ENCODE measurements around the gene GALNT17.
"Not testable (repeated sequence)": the region's sequence is repeated elsewhere in the genome, so short reads cannot be mapped to it uniquely, and the experiment has no call there.

Gene GALNT17

DNA sequence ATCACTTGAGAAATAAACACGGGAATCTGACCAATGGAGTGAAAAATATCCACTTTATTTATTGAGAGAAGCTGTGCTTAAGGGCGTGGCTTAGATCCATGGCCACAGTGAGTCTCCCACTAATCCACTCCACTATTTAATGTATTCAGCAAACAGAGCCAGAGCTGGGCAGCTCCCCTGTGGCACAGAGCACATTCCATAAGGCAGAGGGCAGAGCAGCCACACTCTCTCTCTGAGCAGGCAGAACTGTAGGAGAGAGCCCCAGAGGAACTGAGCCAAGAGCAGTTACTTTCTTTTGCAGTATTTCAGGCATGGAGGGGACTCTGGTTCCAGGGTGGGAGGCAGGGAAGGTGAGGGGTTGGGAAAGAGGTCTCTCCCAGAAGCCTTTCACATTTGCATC lies 106.0 kb downstream of the GALNT17 start:
- DNase-seq: no peak

GRCh38 chr7:71238581-71239295 lies 106.8 kb downstream of the GALNT17 start:
- DNase-seq: no peak

DNA sequence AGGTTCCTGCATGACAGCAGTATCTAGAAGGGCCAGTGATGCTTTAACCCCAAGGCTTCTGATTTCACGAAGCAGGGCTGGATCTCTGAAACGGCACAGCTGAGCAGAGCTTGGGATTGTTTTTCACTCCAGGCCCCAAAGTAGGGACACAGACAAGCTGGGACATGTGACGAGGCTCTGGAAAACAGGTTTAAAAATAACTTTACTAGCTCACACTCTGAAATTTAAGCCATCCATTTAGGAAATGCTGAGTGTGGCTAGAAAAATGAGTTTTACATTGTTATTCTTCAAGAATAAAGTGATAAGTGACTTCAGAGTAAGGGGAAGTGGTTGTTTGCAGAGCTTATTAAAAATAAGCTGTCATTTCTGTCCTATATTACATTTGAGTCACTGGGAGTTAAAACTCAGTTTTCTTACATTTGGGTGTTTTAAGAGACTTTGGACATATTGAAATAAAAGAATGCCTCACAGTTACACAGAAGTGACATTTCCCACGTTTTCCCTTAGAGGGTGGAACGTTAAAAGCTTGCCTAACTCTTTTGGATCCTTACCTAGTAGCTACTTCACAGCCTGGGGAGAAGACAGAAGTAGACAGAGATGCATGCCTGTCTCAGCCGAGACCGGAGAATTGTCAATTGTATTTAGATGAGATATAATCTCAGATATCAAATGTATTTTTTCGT lies 107.8 kb downstream of the GALNT17 start:
- DNase-seq: no peak

GRCh38 chr7:71243736-71244410 lies 111.9 kb downstream of the GALNT17 start:
- no peak for DNase-seq

DNA sequence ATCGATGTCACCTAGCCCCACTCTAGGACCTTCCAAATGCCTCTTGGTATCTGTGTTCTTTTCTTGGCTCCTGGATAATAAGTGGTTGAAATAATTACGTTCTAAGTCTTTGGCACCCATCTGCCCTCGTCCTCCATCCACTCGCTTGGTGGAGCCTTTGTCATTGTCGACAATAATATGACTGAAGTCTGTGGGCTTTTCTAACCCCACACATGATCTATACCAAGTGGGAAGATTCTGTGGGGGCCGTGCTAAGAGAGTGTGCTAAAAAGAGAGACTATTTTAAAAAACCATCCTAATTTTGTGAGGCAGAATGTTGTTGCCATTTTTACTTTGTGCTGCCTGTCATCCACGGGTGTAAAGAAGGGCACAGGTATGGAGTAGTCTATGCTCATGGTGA lies 113.1 kb downstream of the GALNT17 start:
- no peak for DNase-seq

DNA sequence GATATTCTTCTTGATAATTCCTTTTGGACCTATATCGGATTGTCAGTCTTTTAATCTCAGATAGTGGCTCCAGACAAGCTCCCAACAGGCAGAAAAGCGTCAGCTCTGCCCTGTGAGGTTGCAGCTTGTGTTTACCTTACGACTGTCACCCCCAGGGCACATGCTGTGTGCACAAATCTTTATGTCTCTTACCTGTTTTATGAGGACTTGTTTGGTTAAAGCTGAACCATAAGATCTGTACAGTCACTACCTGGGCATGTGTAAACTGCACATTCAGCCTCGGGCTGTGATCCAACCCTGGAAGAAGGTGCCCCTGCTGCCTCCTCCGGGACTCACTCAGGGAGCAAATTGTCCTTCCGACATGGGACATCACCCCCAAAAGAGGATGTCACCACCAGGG lies 119.8 kb downstream of the GALNT17 start:
- DNase-seq: no peak

- DNase-seq: no peak
These were observed 122.8 kb downstream of the GALNT17 start for GRCh38 chr7:71254751-71255150.

GRCh38 chr7:71255537-71256178 lies 123.7 kb downstream of the GALNT17 start:
- DNase-seq: no peak

DNA sequence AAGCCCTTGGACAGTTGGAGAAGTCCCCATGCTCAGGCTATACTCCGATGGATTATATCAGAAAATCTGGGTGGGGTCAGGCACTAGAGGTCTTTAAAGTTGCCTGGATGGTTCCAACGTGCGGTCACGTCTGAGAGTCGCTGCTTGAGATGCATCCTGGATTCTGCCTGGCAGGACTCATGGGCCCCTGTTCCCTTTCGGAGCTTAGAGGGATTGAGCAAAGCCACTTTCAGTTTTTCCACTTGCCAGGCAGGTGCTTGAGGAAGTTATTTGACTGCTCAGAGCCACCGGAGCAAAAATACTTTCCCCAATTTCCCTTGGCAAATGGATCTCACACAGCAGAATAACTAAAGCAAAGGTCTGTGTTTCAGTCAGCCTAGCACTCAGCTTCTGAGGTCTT lies 129.1 kb downstream of the GALNT17 start:
- no peak for DNase-seq

GRCh38 chr7:71262834-71263233 lies 130.9 kb downstream of the GALNT17 start:
- DNase-seq: not testable (repeated sequence)

DNA sequence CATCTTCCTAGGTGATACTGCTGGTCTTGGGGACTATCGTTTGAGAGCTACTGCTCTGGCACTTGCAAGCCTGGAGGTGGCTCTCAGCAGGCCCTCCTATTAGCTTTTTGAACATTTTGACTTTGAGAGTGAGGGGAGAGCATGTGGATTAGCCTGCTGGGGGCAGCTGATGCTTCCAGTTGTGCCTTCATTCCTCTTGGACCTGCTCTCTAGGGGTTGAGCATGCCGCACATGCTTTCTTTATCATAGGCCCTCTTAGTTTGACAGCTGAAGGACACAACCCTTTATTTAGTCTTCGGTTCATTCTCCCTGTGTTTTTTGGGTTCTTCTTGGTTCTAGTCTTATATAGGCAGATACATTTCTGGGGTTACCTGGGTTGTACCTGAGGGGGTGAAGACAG lies 132.1 kb downstream of the GALNT17 start:
- DNase-seq: no peak

GRCh38 chr7:71266912-71267311 lies 135.0 kb downstream of the GALNT17 start:
- no peak for DNase-seq

DNA sequence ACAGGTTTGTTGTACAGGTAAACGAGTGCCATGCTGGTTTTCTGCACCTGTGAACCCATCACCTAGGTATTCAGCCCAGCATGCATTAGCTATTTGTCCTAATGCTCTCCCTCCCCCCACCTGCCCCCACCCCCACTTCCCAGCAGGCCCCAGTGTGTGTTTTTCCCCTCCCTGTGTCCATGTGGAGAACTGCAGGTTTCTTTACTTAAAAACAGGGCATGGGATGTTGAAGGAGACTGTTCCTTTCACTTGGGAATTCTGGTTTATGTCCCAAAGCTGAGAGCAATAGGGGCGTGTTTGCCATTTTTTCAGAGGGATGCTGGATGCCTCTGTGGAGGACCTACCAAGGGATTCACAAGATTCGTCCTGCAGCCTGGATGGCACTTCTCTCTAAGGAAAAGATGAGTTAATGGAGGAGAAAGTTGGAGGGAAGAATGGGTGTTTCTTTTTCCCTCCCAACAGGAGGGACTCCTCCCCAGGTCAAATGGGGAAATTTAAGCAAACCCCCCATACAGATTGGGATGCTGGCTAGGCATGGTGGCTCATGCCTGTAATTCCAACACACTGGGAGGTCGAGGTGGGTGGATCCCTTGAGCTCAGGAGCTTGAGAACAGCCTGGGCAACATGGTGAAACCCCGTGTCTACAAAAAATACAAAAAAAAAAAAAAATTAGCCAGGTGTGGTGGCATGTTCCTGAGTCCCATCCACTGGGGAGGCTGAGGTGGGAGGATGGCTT lies 136.0 kb downstream of the GALNT17 start:
- DNase-seq: no peak

DNA sequence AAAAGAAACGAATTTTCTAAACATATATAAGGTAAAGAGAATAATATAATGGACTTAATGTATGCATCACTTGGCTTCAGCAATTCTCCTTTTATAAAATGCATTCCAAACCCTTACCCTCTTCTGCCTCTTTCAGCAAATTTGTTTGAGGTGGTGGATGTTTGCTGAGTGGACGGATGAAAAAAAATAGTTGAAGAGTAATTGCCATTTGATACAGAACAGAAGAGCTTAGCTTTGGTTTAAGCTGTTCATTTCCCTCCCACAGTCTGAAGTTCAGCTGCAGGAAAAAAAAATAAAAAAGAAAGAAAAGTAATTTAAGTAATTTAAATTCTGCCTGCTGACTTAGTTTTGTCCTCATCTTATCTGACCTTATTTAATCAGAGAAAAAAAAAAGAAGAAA lies 138.6 kb downstream of the GALNT17 start:
- DNase-seq: no peak

DNA sequence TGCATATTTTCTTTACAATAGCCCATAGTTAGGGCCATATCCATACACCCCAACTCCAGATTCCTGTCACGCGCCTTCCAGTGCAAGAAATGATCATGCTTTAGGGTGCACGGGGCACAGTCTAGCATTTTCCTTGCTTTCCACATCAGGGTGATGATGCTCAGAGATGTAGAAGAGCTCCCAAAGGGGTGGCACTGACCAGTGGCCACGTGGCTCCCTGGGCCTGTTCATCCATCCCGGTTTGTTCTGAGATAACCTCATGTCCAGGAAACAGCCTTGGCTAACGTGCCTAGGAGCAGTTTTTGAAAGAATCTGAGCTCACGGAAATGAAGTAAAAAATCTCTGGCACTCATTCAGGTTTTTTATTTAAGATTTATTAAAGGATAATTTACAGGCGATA lies 139.3 kb downstream of the GALNT17 start:
- no peak for DNase-seq

GRCh38 chr7:71272509-71273490 lies 140.9 kb downstream of the GALNT17 start:
- DNase-seq: no peak

GRCh38 chr7:71278257-71278656 lies 146.3 kb downstream of the GALNT17 start:
- DNase-seq: no peak

DNA sequence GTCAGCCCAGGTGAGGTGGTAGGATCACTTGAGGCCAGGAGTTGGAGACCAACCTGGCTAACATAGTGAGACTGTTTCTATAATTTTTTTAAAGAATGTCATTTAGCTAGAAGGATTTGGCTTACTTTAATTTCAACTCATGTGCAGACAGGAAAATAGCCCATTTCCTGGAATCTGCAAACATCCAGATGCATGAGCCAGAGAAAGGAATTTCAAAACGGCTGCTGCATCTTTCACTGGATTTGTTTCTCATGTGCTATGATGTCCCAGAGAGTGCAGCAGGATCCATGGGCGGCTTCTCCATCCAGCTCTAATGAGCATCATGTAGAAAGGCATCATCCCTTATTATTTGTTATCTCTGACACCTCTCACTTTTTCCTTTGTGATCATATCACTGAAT lies 149.3 kb downstream of the GALNT17 start:
- no peak for DNase-seq

DNA sequence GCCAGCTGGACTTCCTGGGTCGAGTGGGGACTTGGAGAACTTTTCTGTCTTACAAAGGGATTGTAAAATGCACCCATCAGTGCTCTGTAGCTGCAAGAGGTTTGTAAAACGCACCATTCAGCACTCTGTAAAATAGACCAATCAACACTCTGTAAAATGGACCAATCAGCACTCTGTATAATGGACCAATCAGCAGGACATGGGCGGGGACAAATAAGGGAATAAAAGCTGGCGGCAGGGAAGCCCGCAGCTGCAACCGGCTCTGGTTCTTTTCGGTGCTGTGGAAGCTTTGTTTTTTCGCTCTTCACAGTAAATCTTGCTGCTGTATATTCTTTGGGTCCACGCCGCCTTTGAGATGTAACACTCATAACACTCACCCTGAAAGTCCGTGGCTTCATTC lies 151.9 kb downstream of the GALNT17 start:
- DNase-seq: no peak

DNA sequence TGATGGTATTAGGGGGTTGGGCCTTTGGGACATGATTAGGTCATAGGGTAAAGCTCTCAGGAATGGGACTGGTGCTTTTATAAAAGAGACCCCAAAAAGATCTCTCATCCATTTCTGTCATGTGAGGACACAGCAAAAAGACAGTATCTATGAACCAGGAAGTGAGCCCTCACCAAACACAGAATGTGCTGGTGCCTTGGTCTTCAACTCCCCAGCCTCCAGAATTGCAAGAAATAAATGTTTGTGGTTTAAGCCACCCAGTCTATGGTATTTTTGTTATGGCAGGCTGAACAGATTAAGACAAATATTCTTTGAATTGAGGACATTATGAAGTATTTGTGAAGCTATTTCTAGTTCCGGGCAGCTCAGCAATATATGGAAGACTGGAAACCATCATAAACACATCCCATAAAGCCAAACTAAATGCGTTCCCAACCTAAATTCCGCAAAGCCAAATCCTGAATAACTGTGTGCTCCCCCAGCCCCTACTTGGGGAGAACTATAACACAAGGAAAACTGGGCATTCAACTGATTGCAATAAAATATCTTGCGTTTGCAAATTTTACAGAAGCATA lies 153.7 kb downstream of the GALNT17 start:
- DNase-seq: no peak

DNA sequence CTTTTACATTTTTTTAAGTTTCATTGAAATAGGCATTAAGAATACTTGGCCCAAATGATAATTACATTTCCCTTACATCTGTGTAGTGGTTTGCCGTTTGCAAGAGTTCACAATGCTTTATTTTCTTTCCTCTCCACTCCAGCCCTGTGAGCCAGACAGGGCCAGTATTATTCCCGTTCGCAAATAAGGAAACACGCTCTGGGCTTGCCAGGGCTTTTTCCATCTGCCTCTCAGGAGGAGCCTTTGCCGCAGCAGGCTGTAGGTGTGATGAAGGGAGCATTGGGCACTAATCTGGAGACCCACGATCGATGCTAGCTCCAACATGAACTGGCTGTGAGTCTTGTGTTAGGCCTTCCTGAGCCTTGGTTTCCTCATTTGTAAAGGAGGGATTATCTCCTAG lies 154.4 kb downstream of the GALNT17 start:
- DNase-seq: no peak
